Mesenchymal stem cell (in vitro differentiated cells and primary cell): ENCODE measurements around the gene CCL20.

Experiments
- DNase-seq: peaks from one replicate; pipeline ENCODE4 v3.0.0-alpha.2; 2013
- H2AFZ ChIP-seq: one replicate; pipeline ENCODE4 v1.6.1; 2013; ENCODE audit warnings: low read depth, mild to moderate bottlenecking, control low read depth, inconsistent platforms, low read length, moderate library complexity
- H2AK5ac ChIP-seq: 2 replicates; pipeline ENCODE4 v1.6.1; 2013; ENCODE audit warnings: low read length, moderate library complexity, mild to moderate bottlenecking, inconsistent platforms; ENCODE audit not compliant: severe bottlenecking
- H2BK120ac ChIP-seq: one replicate; pipeline ENCODE4 v1.6.1; 2013; ENCODE audit warnings: low read depth, mild to moderate bottlenecking, inconsistent platforms, low read length, moderate library complexity
- H2BK12ac ChIP-seq, 2 experiments: one replicate each; pipeline ENCODE4 v1.6.1; 2013; ENCODE audit warnings: inconsistent platforms in 2 of 2, low read length in 2 of 2, mild to moderate bottlenecking in 2 of 2, moderate library complexity in 2 of 2, control low read depth in 1 of 2
- H2BK15ac ChIP-seq: one replicate; pipeline ENCODE4 v1.6.1; 2013; ENCODE audit warnings: mild to moderate bottlenecking, low read depth, inconsistent platforms; ENCODE audit not compliant: poor library complexity, severe bottlenecking
- H2BK5ac ChIP-seq: 2 replicates; pipeline ENCODE4 v1.6.1; 2013; ENCODE audit warnings: low read depth, mild to moderate bottlenecking, low read length, control low read depth, inconsistent platforms; ENCODE audit not compliant: poor library complexity, severe bottlenecking
- H3K14ac ChIP-seq, 2 experiments: one replicate each; pipeline ENCODE4 v1.6.1; 2013; ENCODE audit warnings: inconsistent platforms in 2 of 2, low read length in 2 of 2, control low read depth in 1 of 2, mild to moderate bottlenecking in 1 of 2, moderate library complexity in 1 of 2
- H3K18ac ChIP-seq, 2 experiments: one replicate each; pipeline ENCODE4 v1.6.1; 2013; ENCODE audit warnings: inconsistent platforms in 2 of 2, low read length in 2 of 2, control low read depth in 1 of 2, low read depth in 1 of 2, mild to moderate bottlenecking in 1 of 2
- H3K23ac ChIP-seq, 2 experiments: one replicate each; pipeline ENCODE4 v1.6.1; 2013; ENCODE audit warnings: inconsistent platforms in 2 of 2, low read length in 2 of 2, mild to moderate bottlenecking in 2 of 2, moderate library complexity in 2 of 2, control low read depth in 1 of 2
- H3K27ac ChIP-seq: 2 replicates; pipeline ENCODE4 v1.5.1; 2013; ENCODE audit warnings: mild to moderate bottlenecking, moderate library complexity, low read length, control low read depth, inconsistent platforms; ENCODE audit not compliant: poor library complexity, severe bottlenecking
- H3K27me3 ChIP-seq, 2 experiments: 2 replicates each; pipeline versions ENCODE4 v1.6.1 to v1.7.0; 2013; ENCODE audit warnings: low read length in 2 of 2, mild to moderate bottlenecking in 2 of 2, moderate library complexity in 2 of 2, control low read depth in 1 of 2, inconsistent platforms in 1 of 2; ENCODE audit not compliant: control insufficient read depth in 1 of 2, insufficient read depth in 1 of 2
- H3K36me3 ChIP-seq, 2 experiments: 2 replicates each; pipeline versions ENCODE4 v1.6.1 to v1.7.0; 2013; ENCODE audit warnings: low read length in 2 of 2, control low read depth in 1 of 2, inconsistent platforms in 1 of 2, low read depth in 1 of 2, mild to moderate bottlenecking in 1 of 2; ENCODE audit not compliant: insufficient read depth in 2 of 2, control insufficient read depth in 1 of 2
- H3K4ac ChIP-seq, 2 experiments: one replicate each; pipeline ENCODE4 v1.6.1; 2013; ENCODE audit warnings: inconsistent platforms in 2 of 2, low read length in 2 of 2, mild to moderate bottlenecking in 2 of 2, moderate library complexity in 2 of 2, control low read depth in 1 of 2, low read depth in 1 of 2
- H3K4me1 ChIP-seq: 2 replicates; pipeline ENCODE4 v1.6.1; 2013; ENCODE audit warnings: low read depth, low read length, control low read depth; ENCODE audit not compliant: control insufficient read depth, insufficient read depth
- H3K4me2 ChIP-seq: 2 replicates; pipeline ENCODE4 v1.6.1; 2013; ENCODE audit warnings: low read length, mild to moderate bottlenecking, inconsistent platforms; ENCODE audit not compliant: poor library complexity, severe bottlenecking
- H3K4me3 ChIP-seq, 2 experiments: 2 replicates each; pipeline versions ENCODE4 v1.5.1 to v1.7.0; 2013; ENCODE audit warnings: low read length in 2 of 2, mild to moderate bottlenecking in 2 of 2, control low read depth in 1 of 2, low read depth in 1 of 2; ENCODE audit not compliant: insufficient read depth in 1 of 2
- H3K79me1 ChIP-seq: replicated peaks from 2 replicates; pipeline ENCODE4 v1.6.1; 2013; ENCODE audit warnings: mild to moderate bottlenecking, control low read depth, low read length, inconsistent platforms; ENCODE audit not compliant: poor library complexity, severe bottlenecking
- H3K9ac ChIP-seq: 2 replicates; pipeline ENCODE4 v1.7.0; 2013; ENCODE audit warnings: mild to moderate bottlenecking, low read length, moderate library complexity
- H3K9me3 ChIP-seq: 2 replicates; pipeline ENCODE4 v1.7.0; 2013; ENCODE audit warnings: mild to moderate bottlenecking, low read length; ENCODE audit not compliant: control insufficient read depth
- H4K8ac ChIP-seq: one replicate; pipeline ENCODE4 v1.6.1; 2013; ENCODE audit warnings: inconsistent platforms, mild to moderate bottlenecking, low read length, moderate library complexity
- H4K91ac ChIP-seq: one replicate; pipeline ENCODE4 v1.6.1; 2013; ENCODE audit warnings: mild to moderate bottlenecking, low read length, inconsistent platforms
- WGBS: methylation state at CpG from one replicate; pipeline ENCODE4 v1.1.7; 2013; ENCODE audit warnings: mixed read lengths; 5-methylcytosine and 5-hydroxymethylcytosine counted together

The CCL20 gene

GRCh38 chr2:227826019-227826521, 12.4 kb downstream of the CCL20 start:
- Histone ChIP-seq H2AFZ (no peak overlapping the region), H3K4me1 (peaks cover 2% of the 10 kb centered on the region), H4K91ac (no peak overlapping the region), H3K4me3 (no peak overlapping the region), H3K4ac (no peak overlapping the region), H3K27ac (no peak overlapping the region), H3K23ac (no peak overlapping the region), H2AK5ac (no peak overlapping the region), H3K36me3 (no peaks in the 10 kb centered on the region), H2BK5ac (no peak overlapping the region), H2BK15ac (no peak overlapping the region), H2BK120ac (no peak overlapping the region), H4K8ac (no peak overlapping the region), H2BK12ac (no peak overlapping the region), H3K79me1 (no peaks in the 10 kb centered on the region), H3K27me3 (no peaks in the 10 kb centered on the region), H3K14ac (no peak overlapping the region), H3K4me2 (no peak overlapping the region), H3K9me3 (no peaks in the 10 kb centered on the region), H3K9ac (no peak overlapping the region), H3K18ac (no peak overlapping the region)
- DNase-seq = no peak
- 93% methylated on average over 9 of the region's 10 CpGs for WGBS

- Histone ChIP-seq H3K23ac (no peak overlapping the region), H3K14ac (no peak overlapping the region), H2BK12ac (no peak overlapping the region), H3K9ac (no peak overlapping the region), H3K18ac (no peak overlapping the region), H3K4me2 (no peak overlapping the region), H3K4me3 (no peak overlapping the region), H2BK15ac (no peak overlapping the region), H4K8ac (no peak overlapping the region), H3K9me3 (no peaks in the 10 kb centered on the region), H3K27ac (no peak overlapping the region), H3K36me3 (no peaks in the 10 kb centered on the region), H2BK5ac (no peak overlapping the region), H3K4ac (no peak overlapping the region), H4K91ac (no peak overlapping the region), H3K27me3 (no peaks in the 10 kb centered on the region), H3K79me1 (no peaks in the 10 kb centered on the region), H2AK5ac (no peak overlapping the region), H3K4me1 (peaks cover under 1% of the 10 kb centered on the region), H2AFZ (no peak overlapping the region), H2BK120ac (no peak overlapping the region)
- DNase-seq = no peak
- 43% methylated on average over 2 of the region's 2 CpGs for WGBS
These were observed 12.9 kb downstream of the CCL20 start for GRCh38 chr2:227826563-227826962.

- 97% methylated on average over 7 of the region's 7 CpGs for WGBS
- no peak overlapping the region for H3K9ac ChIP-seq
- no peak overlapping the region for H3K18ac ChIP-seq
- no peak overlapping the region for H2BK5ac ChIP-seq
- no peak overlapping the region for H4K8ac ChIP-seq
- H3K14ac ChIP-seq = no peak overlapping the region
- H3K27me3 ChIP-seq = no peaks in the 10 kb centered on the region
- H3K36me3 ChIP-seq = no peaks in the 10 kb centered on the region
- H3K4me3 ChIP-seq = no peak overlapping the region
- no peak overlapping the region for H2AFZ ChIP-seq
- no peak overlapping the region for H3K27ac ChIP-seq
- H2BK120ac ChIP-seq = no peak overlapping the region
- no peak overlapping the region for H3K4ac ChIP-seq
- H2BK12ac ChIP-seq = no peak overlapping the region
- H3K23ac ChIP-seq = no peak overlapping the region
- H3K4me2 ChIP-seq = no peak overlapping the region
- DNase-seq = no peak
- H3K79me1 ChIP-seq = no peaks in the 10 kb centered on the region
- H2AK5ac ChIP-seq = no peak overlapping the region
- no peaks in the 10 kb centered on the region for H3K4me1 ChIP-seq
- no peaks in the 10 kb centered on the region for H3K9me3 ChIP-seq
- H4K91ac ChIP-seq = no peak overlapping the region
- no peak overlapping the region for H2BK15ac ChIP-seq
These were observed 13.5 kb downstream of the CCL20 start for GRCh38 chr2:227827143-227827542.

- no peaks in the 10 kb centered on the region for H3K4me1 ChIP-seq
- no peak overlapping the region for H2BK12ac ChIP-seq
- H3K79me1 ChIP-seq = no peaks in the 10 kb centered on the region
- no peak overlapping the region for H3K9ac ChIP-seq
- H3K4ac ChIP-seq = no peak overlapping the region
- H3K4me2 ChIP-seq = no peak overlapping the region
- no peaks in the 10 kb centered on the region for H3K9me3 ChIP-seq
- no peak overlapping the region for H3K23ac ChIP-seq
- H2AK5ac ChIP-seq = no peak overlapping the region
- no peak overlapping the region for H3K27ac ChIP-seq
- H2BK15ac ChIP-seq = no peak overlapping the region
- no peaks in the 10 kb centered on the region for H3K36me3 ChIP-seq
- no peak overlapping the region for H3K4me3 ChIP-seq
- H2BK5ac ChIP-seq = no peak overlapping the region
- no peak overlapping the region for H4K91ac ChIP-seq
- no peak overlapping the region for H3K18ac ChIP-seq
- no peaks in the 10 kb centered on the region for H3K27me3 ChIP-seq
- H2BK120ac ChIP-seq = no peak overlapping the region
- no peak overlapping the region for H4K8ac ChIP-seq
- DNase-seq = no peak
- H3K14ac ChIP-seq = no peak overlapping the region
- no peak overlapping the region for H2AFZ ChIP-seq
These were observed 14.9 kb downstream of the CCL20 start for GRCh38 chr2:227828477-227828912.
